Body of pancreas (tissue), 4 donors: Measurements from ENCODE around the gene TMEM181.

Source experiments
- CTCF ChIP-seq, 7 experiments: fragments of 450-650 bp in 4 of 7; fragments of 200-600 bp in 3 of 7; sonication (generic) in 3 of 7; IDR thresholded peaks; one replicate each; pipeline ENCODE4 v1.5.1; 2016 to 2019; ENCODE audit warnings: antibody characterized with exemption in 7 of 7
- POLR2A ChIP-seq, 3 donors: fragments of 450-650 bp; IDR thresholded peaks; one replicate each; pipeline ENCODE4 v1.6.1; 2016; ENCODE audit warnings: antibody characterized with exemption in 3 of 3, mild to moderate bottlenecking in 2 of 3

GRCh38 chr6:158568549-158568948 lies 8.7 kb downstream of the TMEM181 start:
- no peak for TF ChIP-seq CTCF (IDR thresholded peaks at IDR 0.05)
- TF ChIP-seq POLR2A (IDR thresholded peaks at IDR 0.05) = no peak
